Retinal pigment epithelial cell (primary cell): ENCODE data around the gene AP3S2.
"Not testable (repeated sequence)": the region's sequence is repeated elsewhere in the genome, so short reads cannot be mapped to it uniquely, and the experiment has no call there.

Source experiments
- DNase-seq: peaks from one replicate; pipeline ENCODE4 v3.0.0-alpha.2; 2010; ENCODE audit warnings: low read depth
- H3K4me3 ChIP-seq: 2 replicates; pipeline ENCODE4 v1.5.1; 2011; ENCODE audit warnings: mild to moderate bottlenecking, low read length, control low read depth, moderate library complexity
- CTCF ChIP-seq: conservative IDR thresholded peaks from 2 replicates; pipeline ENCODE4 v1.5.1; 2011; ENCODE audit warnings: low read depth, low read length, control low read depth, inconsistent platforms

AP3S2 gene

GRCh38 chr15:89794627-89795241 is 99.1 kb downstream of the AP3S2 start:
- no peak for TF ChIP-seq CTCF
- no peak overlapping the region for H3K4me3 ChIP-seq
- DNase-seq = no peak

GRCh38 chr15:89792106-89792805 is 101.5 kb downstream of the AP3S2 start:
- no peak for TF ChIP-seq CTCF
- H3K4me3 ChIP-seq = no peak overlapping the region
- no peak for DNase-seq

- H3K4me3 ChIP-seq = no peak overlapping the region
- no peak for TF ChIP-seq CTCF
- no peak for DNase-seq
Observed at GRCh38 chr15:89790661-89791060, 103.1 kb downstream of the AP3S2 start.

GRCh38 chr15:89790206-89790605 is 103.6 kb downstream of the AP3S2 start:
- DNase-seq = no peak
- TF ChIP-seq CTCF = no peak

DNA sequence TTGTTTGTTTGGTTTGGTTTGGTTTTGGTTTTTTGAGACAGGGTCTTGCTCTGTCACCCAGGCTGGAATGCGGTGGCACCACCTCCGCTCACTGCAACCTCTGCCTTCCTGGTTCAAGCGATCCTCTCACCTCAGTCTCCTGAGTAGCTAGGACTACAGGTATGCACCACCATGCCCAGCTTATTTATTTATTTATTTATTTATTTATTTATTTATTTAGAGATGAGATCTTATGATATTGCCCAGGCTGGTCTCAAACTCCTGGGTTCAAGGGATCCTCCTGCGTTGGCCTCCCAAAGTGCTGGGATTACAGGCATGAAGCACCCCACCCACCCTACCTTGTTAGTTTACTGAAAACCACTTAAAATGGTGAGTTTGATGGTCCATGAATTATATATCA is 105.2 kb downstream of the AP3S2 start:
- not testable (repeated sequence) for DNase-seq, H3K4me3 ChIP-seq

More at GRCh38 chr15:89790206-89790605, 103.6 kb downstream of the AP3S2 start:
- H3K4me3 ChIP-seq = no peak overlapping the region

DNA sequence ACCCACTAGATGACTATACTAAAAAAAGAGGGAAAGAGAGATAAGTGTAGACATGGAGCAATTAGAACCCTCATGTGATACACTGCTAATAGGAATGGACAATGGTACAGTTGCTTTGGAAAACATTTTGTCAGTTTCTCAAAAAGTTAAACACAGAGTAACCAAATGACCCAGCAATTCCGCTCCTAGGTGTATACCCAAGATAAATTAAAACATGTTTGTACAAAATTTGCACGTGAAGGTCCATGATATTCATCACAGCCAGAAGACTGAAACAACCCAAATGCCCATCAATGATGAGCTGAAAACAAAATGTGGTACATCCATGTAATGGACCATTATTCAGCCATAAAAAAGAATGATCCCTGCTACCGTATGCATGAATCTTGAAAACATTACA is 105.8 kb downstream of the AP3S2 start:
- no peak for DNase-seq
- TF ChIP-seq CTCF = no peak
- H3K4me3 ChIP-seq = no peak overlapping the region

DNA sequence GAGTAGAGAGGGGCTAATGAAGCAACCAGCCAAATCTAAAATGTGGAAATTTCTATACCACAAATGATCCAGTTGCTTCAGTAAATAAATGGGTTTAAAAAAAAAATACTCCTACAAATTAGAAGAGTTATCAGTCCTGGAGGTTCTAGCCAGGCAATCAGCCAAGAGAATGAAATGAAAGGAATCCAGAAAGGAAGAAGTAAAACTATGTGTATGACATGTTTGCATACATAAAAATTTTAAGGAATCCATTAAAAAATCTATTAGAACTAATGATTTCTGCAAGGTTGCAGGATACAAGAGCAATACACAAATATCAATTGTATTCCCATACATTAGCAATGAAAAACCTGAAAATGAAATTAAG is 108.0 kb downstream of the AP3S2 start:
- no peak for TF ChIP-seq CTCF
- no peak for DNase-seq

More for the DNA sequence above, 108.0 kb downstream of the AP3S2 start:
- no peak overlapping the region for H3K4me3 ChIP-seq
